Activated T-cell treated with anti-CD3 and anti-CD28 coated beads, Interleukin-2, amount 50 U/mL, for 24 hours (primary cell): Measurements from ENCODE around the gene MYD88.

Experiments
- DNase-seq: peaks from one replicate; pipeline ENCODE4 v3.0.0-alpha.2; 2020
- H3K27ac Mint-ChIP-seq: 2 replicates; pipeline ENCODE4 v1.8.0; 2020; ENCODE audit warnings: mild to moderate bottlenecking, mixed read lengths
- H3K27me3 Mint-ChIP-seq: 2 replicates; pipeline ENCODE4 v1.8.0; 2020; ENCODE audit warnings: mixed read lengths
- H3K36me3 Mint-ChIP-seq: 2 replicates; pipeline ENCODE4 v1.8.0; 2020; ENCODE audit warnings: low read depth, mixed read lengths
- H3K4me1 Mint-ChIP-seq: 2 replicates; pipeline ENCODE4 v1.8.0; 2020; ENCODE audit warnings: low read depth, mixed read lengths
- H3K4me3 Mint-ChIP-seq: 2 replicates; pipeline ENCODE4 v1.8.0; 2020; ENCODE audit warnings: mild to moderate bottlenecking, moderate library complexity, mixed read lengths
- H3K9me3 Mint-ChIP-seq: 2 replicates; pipeline ENCODE4 v1.8.0; 2020; ENCODE audit warnings: mixed read lengths

Gene MYD88

GRCh38 chr3:38138349-38139190 lies at the start of gene MYD88:
Gene MYD88 (plus strand): TSS chr3:38138661. CDS start chr3:38138701, 40 bp downstream.
- peaks cover 75% of the 10 kb centered on the region for H3K36me3 Mint-ChIP-seq
- peak within 1 kb of the TSS; percentile 98 for H3K27ac Mint-ChIP-seq
- no peaks in the 10 kb centered on the region for H3K27me3 Mint-ChIP-seq
- peak; percentile 88 for DNase-seq
- H3K4me3 Mint-ChIP-seq, result peak within 1 kb of the TSS; percentile 87
- peaks cover 63% of the 10 kb centered on the region for H3K4me1 Mint-ChIP-seq
- no peaks in the 10 kb centered on the region for H3K9me3 Mint-ChIP-seq

- no peak overlapping the region for H3K4me3 Mint-ChIP-seq
- H3K27ac Mint-ChIP-seq, result no peak overlapping the region
- H3K4me1 Mint-ChIP-seq, result no peaks in the 10 kb centered on the region
- H3K36me3 Mint-ChIP-seq, result no peaks in the 10 kb centered on the region
- peaks cover 3% of the 10 kb centered on the region for H3K9me3 Mint-ChIP-seq
- no peaks in the 10 kb centered on the region for H3K27me3 Mint-ChIP-seq
- no peak for DNase-seq
Observed at GRCh38 chr3:38089163-38089562, 49.3 kb upstream of the MYD88 start.

GRCh38 chr3:38090453-38090852 lies 48.0 kb upstream of the MYD88 start:
- H3K4me3 Mint-ChIP-seq, result no peak overlapping the region

GRCh38 chr3:38094999-38095398 lies 43.5 kb upstream of the MYD88 start:
- no peaks in the 10 kb centered on the region for H3K4me1 Mint-ChIP-seq
- no peak overlapping the region for H3K4me3 Mint-ChIP-seq
- no peak for DNase-seq
- H3K36me3 Mint-ChIP-seq, result no peaks in the 10 kb centered on the region
- H3K9me3 Mint-ChIP-seq, result no peaks in the 10 kb centered on the region
- no peaks in the 10 kb centered on the region for H3K27me3 Mint-ChIP-seq
- H3K27ac Mint-ChIP-seq, result no peak overlapping the region

More at GRCh38 chr3:38090453-38090852, 48.0 kb upstream of the MYD88 start:
- H3K36me3 Mint-ChIP-seq, result no peaks in the 10 kb centered on the region
- no peaks in the 10 kb centered on the region for H3K27me3 Mint-ChIP-seq
- H3K4me1 Mint-ChIP-seq, result no peaks in the 10 kb centered on the region
- H3K9me3 Mint-ChIP-seq, result no peaks in the 10 kb centered on the region
- H3K27ac Mint-ChIP-seq, result no peak overlapping the region
- DNase-seq, result no peak

- DNase-seq, result no peak
- no peaks in the 10 kb centered on the region for H3K27me3 Mint-ChIP-seq
Observed at GRCh38 chr3:38095669-38096483, 42.6 kb upstream of the MYD88 start.

GRCh38 chr3:38097446-38098375 lies 40.8 kb upstream of the MYD88 start:
- H3K4me1 Mint-ChIP-seq, result no peaks in the 10 kb centered on the region
- no peaks in the 10 kb centered on the region for H3K9me3 Mint-ChIP-seq
- no peak overlapping the region for H3K27ac Mint-ChIP-seq
- DNase-seq, result no peak
- no peak overlapping the region for H3K4me3 Mint-ChIP-seq
- no peaks in the 10 kb centered on the region for H3K27me3 Mint-ChIP-seq
- H3K36me3 Mint-ChIP-seq, result no peaks in the 10 kb centered on the region

More at GRCh38 chr3:38095669-38096483, 42.6 kb upstream of the MYD88 start:
- Mint-ChIP-seq H3K4me1 (no peaks in the 10 kb centered on the region), H3K4me3 (no peak overlapping the region), H3K27ac (no peak overlapping the region), H3K9me3 (no peaks in the 10 kb centered on the region), H3K36me3 (no peaks in the 10 kb centered on the region)

- Mint-ChIP-seq H3K4me3 (no peak overlapping the region), H3K4me1 (no peaks in the 10 kb centered on the region), H3K9me3 (no peaks in the 10 kb centered on the region), H3K27me3 (no peaks in the 10 kb centered on the region), H3K36me3 (no peaks in the 10 kb centered on the region), H3K27ac (no peak overlapping the region)
- DNase-seq, result no peak
Observed at GRCh38 chr3:38098376-38098723, 40.1 kb upstream of the MYD88 start.

GRCh38 chr3:38099518-38099917 lies 38.9 kb upstream of the MYD88 start:
- Mint-ChIP-seq H3K27me3 (no peaks in the 10 kb centered on the region), H3K27ac (no peak overlapping the region), H3K9me3 (no peaks in the 10 kb centered on the region), H3K4me3 (no peak overlapping the region), H3K36me3 (no peaks in the 10 kb centered on the region), H3K4me1 (no peaks in the 10 kb centered on the region)
- DNase-seq, result no peak

GRCh38 chr3:38100498-38100897 lies 38.0 kb upstream of the MYD88 start:
- no peaks in the 10 kb centered on the region for H3K36me3 Mint-ChIP-seq
- H3K27ac Mint-ChIP-seq, result no peak overlapping the region
- no peak for DNase-seq
- no peaks in the 10 kb centered on the region for H3K27me3 Mint-ChIP-seq
- H3K4me1 Mint-ChIP-seq, result no peaks in the 10 kb centered on the region
- peaks cover 6% of the 10 kb centered on the region for H3K9me3 Mint-ChIP-seq
- H3K4me3 Mint-ChIP-seq, result no peak overlapping the region

- no peak overlapping the region for H3K27ac Mint-ChIP-seq
- H3K27me3 Mint-ChIP-seq, result no peaks in the 10 kb centered on the region
- peaks cover 8% of the 10 kb centered on the region for H3K9me3 Mint-ChIP-seq
- no peak for DNase-seq
- H3K4me3 Mint-ChIP-seq, result no peak overlapping the region
- H3K36me3 Mint-ChIP-seq, result no peaks in the 10 kb centered on the region
- H3K4me1 Mint-ChIP-seq, result no peaks in the 10 kb centered on the region
Observed at GRCh38 chr3:38101811-38102443, 36.5 kb upstream of the MYD88 start.

- Mint-ChIP-seq H3K4me3 (no peak overlapping the region), H3K9me3 (peaks cover 8% of the 10 kb centered on the region), H3K27me3 (no peaks in the 10 kb centered on the region), H3K36me3 (no peaks in the 10 kb centered on the region), H3K4me1 (no peaks in the 10 kb centered on the region), H3K27ac (no peak overlapping the region)
- no peak for DNase-seq
Observed at GRCh38 chr3:38102444-38102814, 36.0 kb upstream of the MYD88 start.

- Mint-ChIP-seq H3K9me3 (peaks cover 8% of the 10 kb centered on the region), H3K27ac (no peak overlapping the region), H3K4me1 (no peaks in the 10 kb centered on the region), H3K4me3 (no peak overlapping the region), H3K36me3 (no peaks in the 10 kb centered on the region), H3K27me3 (no peaks in the 10 kb centered on the region)
- DNase-seq, result no peak
Observed at GRCh38 chr3:38105525-38105924, 32.9 kb upstream of the MYD88 start.

GRCh38 chr3:38107911-38108648 lies 30.4 kb upstream of the MYD88 start:
- no peak overlapping the region for H3K27ac Mint-ChIP-seq

More at GRCh38 chr3:38107911-38108648, 30.4 kb upstream of the MYD88 start:
- Mint-ChIP-seq H3K4me3 (no peak overlapping the region), H3K27me3 (no peaks in the 10 kb centered on the region), H3K4me1 (no peaks in the 10 kb centered on the region), H3K9me3 (peaks cover 8% of the 10 kb centered on the region), H3K36me3 (no peaks in the 10 kb centered on the region)
- no peak for DNase-seq
